Activated T-helper 17 cell treated with anti-CD3 and anti-CD28 coated beads, Interleukin-2, amount 50 U/mL, for 72 hours (primary cell): ENCODE data around the gene C11orf71. TPM values are rescaled to one million over a fixed set of nuclear protein-coding genes. Genes with fewer than 3 reads are reported as not detected.
A peak's percentile ranks its signal among the peaks of the same experiment; 100 is the strongest.

Source experiments
- ATAC-seq: fragments of 150-1000 bp; cut with Tn5 transposase; replicated peaks from 2 replicates; pipeline ENCODE4 v1.10.0; 2021; ENCODE audit warnings: mild to moderate bottlenecking, moderate library complexity
- H3K27ac Mint-ChIP-seq: one replicate; pipeline ENCODE4 v1.8.0; 2022; ENCODE audit warnings: mixed read lengths
- H3K27me3 Mint-ChIP-seq: one replicate; pipeline ENCODE4 v1.8.0; 2022; ENCODE audit warnings: mixed read lengths
- H3K36me3 Mint-ChIP-seq: one replicate; pipeline ENCODE4 v1.8.0; 2022; ENCODE audit warnings: low read depth, mild to moderate bottlenecking, mixed read lengths
- H3K4me1 Mint-ChIP-seq: one replicate; pipeline ENCODE4 v1.8.0; 2022; ENCODE audit warnings: mixed read lengths
- H3K4me3 Mint-ChIP-seq: one replicate; pipeline ENCODE4 v1.8.0; 2022; ENCODE audit warnings: mild to moderate bottlenecking, mixed read lengths
- H3K9me3 Mint-ChIP-seq: one replicate; pipeline ENCODE4 v1.8.0; 2022; ENCODE audit warnings: mixed read lengths
- total RNA-seq, 2 donors: library from RNA; stranded (reverse); gene quantifications; one replicate each; pipeline ENCODE4 v1.2.3, GENCODE V29; 2022

Gene C11orf71
- 1 to 10 TPM; 4.0 to 5.2 TPM for total RNA-seq

- Mint-ChIP-seq H3K27me3 (no peaks in the 10 kb centered on the region), H3K4me1 (peaks cover 31% of the 10 kb centered on the region), H3K36me3 (peaks cover 65% of the 10 kb centered on the region), H3K9me3 (no peaks in the 10 kb centered on the region), H3K4me3 (peak within 1 kb of the TSS; percentile 97), H3K27ac (peak within 1 kb of the TSS; percentile 92)
- peak; percentile 94 for ATAC-seq
Observed at GRCh38 chr11:114400216-114400914, at the start of gene C11orf71, which contains the start of gene RBM7. TSS of gene C11orf71 (minus strand) at chr11:114400511. CDS start at chr11:114400331, 180 bp downstream. TSS of gene RBM7 (plus strand) at chr11:114400666. CDS start at chr11:114400672, 6 bp downstream.

GRCh38 chr11:114449845-114450244 lies 49.5 kb upstream of the C11orf71 start:
- Mint-ChIP-seq H3K4me1 (peaks cover 6% of the 10 kb centered on the region), H3K27ac (no peak overlapping the region), H3K4me3 (no peak overlapping the region), H3K36me3 (peaks cover 78% of the 10 kb centered on the region), H3K9me3 (no peaks in the 10 kb centered on the region), H3K27me3 (no peaks in the 10 kb centered on the region)
- no peak for ATAC-seq

GRCh38 chr11:114448749-114449482 lies 48.6 kb upstream of the C11orf71 start:
- Mint-ChIP-seq H3K27me3 (no peaks in the 10 kb centered on the region), H3K4me3 (no peak overlapping the region), H3K4me1 (peaks cover 6% of the 10 kb centered on the region), H3K9me3 (no peaks in the 10 kb centered on the region), H3K27ac (no peak overlapping the region), H3K36me3 (peaks cover 87% of the 10 kb centered on the region)
- ATAC-seq = no peak

- no peak overlapping the region for H3K4me3 Mint-ChIP-seq
- peaks cover 97% of the 10 kb centered on the region for H3K36me3 Mint-ChIP-seq
- ATAC-seq = no peak
- no peak overlapping the region for H3K27ac Mint-ChIP-seq
- no peaks in the 10 kb centered on the region for H3K9me3 Mint-ChIP-seq
- H3K4me1 Mint-ChIP-seq = peaks cover 6% of the 10 kb centered on the region
- no peaks in the 10 kb centered on the region for H3K27me3 Mint-ChIP-seq
Observed at GRCh38 chr11:114447892-114448291, 47.6 kb upstream of the C11orf71 start.

- no peak overlapping the region for H3K27ac Mint-ChIP-seq
- ATAC-seq = no peak
- H3K9me3 Mint-ChIP-seq = no peaks in the 10 kb centered on the region
- no peaks in the 10 kb centered on the region for H3K27me3 Mint-ChIP-seq
- H3K4me1 Mint-ChIP-seq = peaks cover 6% of the 10 kb centered on the region
- H3K36me3 Mint-ChIP-seq = peaks cover 97% of the 10 kb centered on the region
- H3K4me3 Mint-ChIP-seq = no peak overlapping the region
Observed at GRCh38 chr11:114447444-114447843, 47.1 kb upstream of the C11orf71 start.

GRCh38 chr11:114442536-114442935 lies 42.2 kb upstream of the C11orf71 start:
- ATAC-seq = no peak
- Mint-ChIP-seq H3K36me3 (peaks cover 88% of the 10 kb centered on the region), H3K9me3 (no peaks in the 10 kb centered on the region)

GRCh38 chr11:114441921-114442320 lies 41.6 kb upstream of the C11orf71 start:
- peak overlapping the region; percentile 37 for H3K27ac Mint-ChIP-seq

More at GRCh38 chr11:114442536-114442935, 42.2 kb upstream of the C11orf71 start:
- H3K4me3 Mint-ChIP-seq = no peak overlapping the region
- peaks cover 31% of the 10 kb centered on the region for H3K4me1 Mint-ChIP-seq
- H3K27me3 Mint-ChIP-seq = no peaks in the 10 kb centered on the region
- H3K27ac Mint-ChIP-seq = no peak overlapping the region

GRCh38 chr11:114440971-114441763 lies 40.9 kb upstream of the C11orf71 start:
- Mint-ChIP-seq H3K27me3 (no peaks in the 10 kb centered on the region), H3K4me1 (peaks cover 26% of the 10 kb centered on the region), H3K4me3 (peak overlapping the region; percentile 86), H3K27ac (peak overlapping the region; percentile 37), H3K9me3 (no peaks in the 10 kb centered on the region), H3K36me3 (peaks cover 74% of the 10 kb centered on the region)
- no peak for ATAC-seq

More at GRCh38 chr11:114441921-114442320, 41.6 kb upstream of the C11orf71 start:
- Mint-ChIP-seq H3K4me3 (peak overlapping the region; percentile 86), H3K27me3 (no peaks in the 10 kb centered on the region), H3K36me3 (peaks cover 82% of the 10 kb centered on the region), H3K9me3 (no peaks in the 10 kb centered on the region), H3K4me1 (peaks cover 31% of the 10 kb centered on the region)
- no peak for ATAC-seq

- H3K27ac Mint-ChIP-seq = peak overlapping the region; percentile 99
- H3K27me3 Mint-ChIP-seq = no peaks in the 10 kb centered on the region
- no peaks in the 10 kb centered on the region for H3K9me3 Mint-ChIP-seq
- ATAC-seq = no peak
- H3K36me3 Mint-ChIP-seq = peaks cover 65% of the 10 kb centered on the region
- H3K4me1 Mint-ChIP-seq = peaks cover 25% of the 10 kb centered on the region
- peak overlapping the region; percentile 86 for H3K4me3 Mint-ChIP-seq
Observed at GRCh38 chr11:114440121-114440860, 40.0 kb upstream of the C11orf71 start.

- peak; percentile 94 for ATAC-seq
- no peaks in the 10 kb centered on the region for H3K9me3 Mint-ChIP-seq
- H3K27ac Mint-ChIP-seq = peak within 1 kb of the TSS; percentile 99
- peak within 1 kb of the TSS; percentile 86 for H3K4me3 Mint-ChIP-seq
- H3K27me3 Mint-ChIP-seq = no peaks in the 10 kb centered on the region
- peaks cover 25% of the 10 kb centered on the region for H3K4me1 Mint-ChIP-seq
- peaks cover 57% of the 10 kb centered on the region for H3K36me3 Mint-ChIP-seq
Observed at GRCh38 chr11:114439229-114440120, 39.2 kb upstream of the C11orf71 start, which contains the start of gene REXO2. TSS of gene REXO2 (plus strand) at chr11:114439467. CDS start at chr11:114439529, 62 bp downstream.

GRCh38 chr11:114438303-114438702 lies 38.0 kb upstream of the C11orf71 start:
- Mint-ChIP-seq H3K27me3 (no peaks in the 10 kb centered on the region), H3K36me3 (peaks cover 46% of the 10 kb centered on the region), H3K9me3 (no peaks in the 10 kb centered on the region), H3K27ac (peak overlapping the region; percentile 99), H3K4me1 (peaks cover 25% of the 10 kb centered on the region), H3K4me3 (peak overlapping the region; percentile 86)
- ATAC-seq = no peak

- no peak overlapping the region for H3K27ac Mint-ChIP-seq
- H3K4me3 Mint-ChIP-seq = no peak overlapping the region
- no peaks in the 10 kb centered on the region for H3K27me3 Mint-ChIP-seq
- H3K4me1 Mint-ChIP-seq = peaks cover 6% of the 10 kb centered on the region
- no peaks in the 10 kb centered on the region for H3K9me3 Mint-ChIP-seq
- no peaks in the 10 kb centered on the region for H3K36me3 Mint-ChIP-seq
- ATAC-seq = no peak
Observed at GRCh38 chr11:114433376-114433775, 33.1 kb upstream of the C11orf71 start.

- ATAC-seq = no peak
- Mint-ChIP-seq H3K9me3 (no peaks in the 10 kb centered on the region), H3K27ac (no peak overlapping the region), H3K36me3 (no peaks in the 10 kb centered on the region), H3K4me3 (no peak overlapping the region), H3K4me1 (peaks cover 6% of the 10 kb centered on the region), H3K27me3 (no peaks in the 10 kb centered on the region)
Observed at GRCh38 chr11:114432893-114433292, 32.6 kb upstream of the C11orf71 start.
